Right ventricle myocardium inferior (tissue), 1 donor: ENCODE data around the gene PDE8A. TPM values are rescaled to one million over a fixed set of nuclear protein-coding genes. Genes with fewer than 3 reads are reported as not detected.

ENCODE experiments used
- ATAC-seq: fragments of 200-7000 bp; cut with Tn5 transposase; one replicate; pipeline ENCODE4 v1.9.1; 2020; ENCODE audit warnings: mild to moderate bottlenecking, moderate library complexity
- DNase-seq: peaks from one replicate; pipeline ENCODE4 v3.0.0; 2021; ENCODE audit errors: missing footprints
- intact Hi-C: fragments of 100-400 bp; cut with DNase I; formaldehyde crosslinking; loops from one replicate; pipeline ENCODE4 v1.11.0; 2022
- total RNA-seq: library from RNA; stranded (reverse); fragmentation: NEBNext Ultra II Directional; extraction: Animal tissue kit (Norgen Biotek cat#: 25700); gene quantifications from one replicate; pipeline ENCODE4 v1.2.1, GENCODE V29; 2021
- donor health status: DM: no; HTN: yes; CAD: no; lungs with severe emphysema.

The PDE8A gene
- total RNA-seq, 1 donor from 2014 or later = 12.2 TPM

- DNase-seq (no peak), ATAC-seq (peak; percentile 79)
- intact Hi-C loops = loop anchor here (10.0 kb wide), 1 partner anchor 443 kb away; the partner anchor contains the start of gene ZSCAN2
Observed at GRCh38 chr15:85047271-85047948, 65.8 kb downstream of the PDE8A start.

GRCh38 chr15:85048430-85048829 lies 66.8 kb downstream of the PDE8A start:
- DNase-seq = no peak
- intact Hi-C loops = loop anchor here (10.0 kb wide), 1 partner anchor 444 kb away; the partner anchor contains the start of gene ZSCAN2
- no peak for ATAC-seq

DNA sequence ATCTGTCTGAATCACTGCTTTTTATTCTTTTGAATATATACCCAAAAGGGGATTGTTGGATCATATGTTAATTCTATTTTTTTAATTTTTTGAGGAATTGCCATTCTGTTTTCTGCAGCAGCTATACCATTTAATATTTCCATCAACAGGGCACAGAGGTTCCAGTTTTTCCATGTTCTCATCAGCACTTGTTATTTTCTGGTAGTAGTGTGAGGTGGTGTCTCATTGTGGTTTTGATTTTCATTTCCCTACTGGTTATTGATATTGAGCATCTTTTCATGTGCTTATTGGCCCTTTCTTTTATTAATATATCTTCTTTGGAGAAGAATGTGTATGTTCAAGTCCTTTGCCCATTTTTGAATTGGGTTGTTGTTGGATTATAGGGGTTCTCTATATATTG lies 68.1 kb downstream of the PDE8A start:
- intact Hi-C loops = loop anchor here (10.0 kb wide), 1 partner anchor 445 kb away; the partner anchor contains the start of gene ZSCAN2
- DNase-seq (no peak), ATAC-seq (no peak)

- intact Hi-C loops = no loop called here
- no peak for DNase-seq
- no peak for ATAC-seq
Observed at GRCh38 chr15:85059734-85060133, 78.1 kb downstream of the PDE8A start.

DNA sequence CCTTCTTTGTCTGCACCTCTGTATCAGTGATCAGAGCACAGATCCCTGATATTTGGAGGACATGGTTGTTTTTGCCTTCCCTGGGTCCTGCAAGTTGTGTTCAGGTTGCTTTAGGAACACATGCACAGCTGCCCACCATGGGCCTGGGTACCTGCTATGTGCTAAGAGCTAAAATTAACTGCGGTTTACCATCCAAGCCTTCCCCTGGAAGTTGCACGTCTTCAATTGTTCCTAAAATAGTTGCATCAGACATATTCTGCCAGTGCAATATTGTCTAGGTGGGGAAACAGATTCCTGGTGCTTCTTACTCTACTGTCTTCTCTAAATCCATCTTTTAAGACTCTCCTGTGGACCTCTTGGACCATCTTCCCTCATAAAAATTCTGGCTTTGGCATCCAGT lies 80.9 kb downstream of the PDE8A start:
- DNase-seq = no peak
- ATAC-seq = no peak
- intact Hi-C loops = no loop called here

DNA sequence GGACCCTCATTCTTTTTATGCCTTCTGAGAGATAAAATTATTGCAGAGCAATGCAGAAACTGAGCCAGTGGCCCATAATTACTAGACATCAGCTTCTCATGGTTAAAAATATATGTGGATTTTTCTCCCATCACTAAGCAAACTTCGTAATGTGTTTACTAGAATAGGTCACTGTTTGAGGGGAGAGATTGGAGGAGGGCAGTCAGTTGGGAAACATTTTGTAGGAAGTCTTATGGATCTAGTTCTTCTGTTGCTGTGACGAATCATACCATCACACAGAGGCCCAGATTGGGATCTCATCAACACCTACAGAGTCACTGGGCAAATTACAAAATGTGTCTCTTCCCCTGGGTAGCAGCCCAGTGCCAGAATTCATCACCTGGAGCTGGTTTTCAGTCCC lies 81.4 kb downstream of the PDE8A start:
- ATAC-seq (no peak), DNase-seq (no peak)
- intact Hi-C loops = no loop called here

DNA sequence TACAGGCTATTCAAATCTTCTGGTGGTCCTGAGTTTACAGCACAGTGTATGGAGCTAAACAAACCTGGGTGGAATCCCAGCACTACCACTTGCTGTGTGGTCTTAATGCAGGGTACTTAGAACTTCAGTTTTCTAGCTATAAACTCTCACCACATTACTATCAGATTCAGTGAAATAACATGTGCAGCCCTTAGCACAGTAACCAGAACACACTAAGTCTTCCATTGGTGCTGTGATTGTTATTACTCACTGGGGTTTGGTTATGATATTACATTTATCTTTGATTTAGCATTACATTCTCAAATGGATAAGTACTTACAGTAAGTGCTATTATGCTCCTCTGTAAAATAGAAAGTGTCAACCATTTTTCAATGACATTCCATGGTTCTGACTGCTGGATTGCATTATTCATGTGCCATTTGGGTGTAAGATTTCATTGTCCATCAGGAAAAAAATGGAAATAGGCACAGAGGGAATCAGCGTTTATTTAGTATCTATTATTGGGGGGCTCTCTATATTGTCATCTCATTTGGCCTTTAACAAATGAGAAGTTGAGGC lies 81.9 kb downstream of the PDE8A start:
- ATAC-seq (no peak), DNase-seq (no peak)
- intact Hi-C loops = no loop called here

GRCh38 chr15:85064710-85065109 lies 83.1 kb downstream of the PDE8A start:
- intact Hi-C loops = no loop called here
- no peak for ATAC-seq

DNA sequence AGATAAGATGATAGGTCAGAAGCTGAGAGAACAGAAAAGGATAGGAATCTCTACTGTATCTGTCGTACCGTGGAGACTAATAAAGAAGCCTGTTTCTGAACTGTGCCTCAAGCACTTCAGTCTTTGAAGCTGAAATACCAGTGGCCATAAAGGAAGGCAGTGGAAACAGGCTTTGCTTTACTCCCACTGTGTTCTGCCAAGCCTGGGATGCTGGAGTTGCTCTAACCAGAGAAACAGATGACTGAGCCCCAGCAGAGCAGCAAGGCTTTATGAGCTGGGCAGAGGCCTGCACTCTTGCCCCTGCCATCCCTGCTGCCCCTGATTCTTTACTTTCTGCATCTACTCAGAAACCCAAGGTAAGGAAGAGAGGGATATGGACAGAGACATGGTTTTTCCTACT lies 89.4 kb downstream of the PDE8A start:
- ATAC-seq = no peak
- DNase-seq = no peak
- intact Hi-C loops = no loop called here

More at GRCh38 chr15:85064710-85065109, 83.1 kb downstream of the PDE8A start:
- DNase-seq = no peak

DNA sequence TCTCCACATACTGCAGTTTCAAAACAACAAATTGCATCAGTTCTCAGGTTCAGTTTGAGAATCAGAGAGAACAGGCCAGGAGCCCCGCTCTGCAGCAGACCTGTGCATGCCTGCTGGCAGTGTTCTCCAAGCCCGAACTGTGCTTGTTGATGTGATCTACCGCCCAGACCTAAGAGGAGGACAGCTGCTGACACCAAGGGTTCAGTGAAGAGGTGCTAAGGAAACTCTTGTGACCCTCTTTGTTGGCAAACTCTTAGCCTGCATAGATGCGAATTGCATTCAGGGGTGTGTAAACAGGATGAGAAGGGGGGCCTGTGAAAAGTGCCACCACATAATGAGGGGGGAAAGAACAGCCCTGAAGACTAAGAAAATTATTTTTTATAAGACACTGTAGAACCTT lies 89.8 kb downstream of the PDE8A start:
- intact Hi-C loops = no loop called here
- ATAC-seq (no peak), DNase-seq (no peak)

- intact Hi-C loops = no loop called here
- no peak for ATAC-seq
Observed at GRCh38 chr15:85072917-85073316, 91.3 kb downstream of the PDE8A start.

GRCh38 chr15:85073556-85074194 lies 92.0 kb downstream of the PDE8A start:
- no peak for DNase-seq
- ATAC-seq = no peak
- intact Hi-C loops = no loop called here

More at GRCh38 chr15:85072917-85073316, 91.3 kb downstream of the PDE8A start:
- DNase-seq = no peak

DNA sequence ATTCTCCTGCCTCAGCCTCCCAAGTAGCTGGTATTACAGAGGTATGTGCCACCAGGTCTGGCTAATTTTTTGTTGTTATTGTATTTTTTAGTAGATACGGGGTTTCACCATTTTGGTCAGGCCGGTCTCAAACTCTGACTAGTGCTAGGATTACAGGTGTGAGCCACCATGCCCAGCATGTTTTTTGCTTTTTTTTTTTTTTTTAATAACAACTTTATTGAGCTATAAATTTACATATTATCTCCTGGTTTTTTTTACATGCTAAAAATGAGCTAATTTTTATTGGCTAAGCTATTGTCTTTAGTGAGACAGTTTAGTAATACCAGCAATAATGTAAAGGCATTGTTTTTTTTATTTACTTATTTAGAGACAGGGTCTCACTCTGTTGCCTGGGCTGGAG lies 105.2 kb downstream of the PDE8A start:
- DNase-seq (no peak), ATAC-seq (no peak)
- intact Hi-C loops = no loop called here

GRCh38 chr15:85088300-85088699 lies 106.6 kb downstream of the PDE8A start:
- DNase-seq (no peak), ATAC-seq (no peak)
- intact Hi-C loops = no loop called here

DNA sequence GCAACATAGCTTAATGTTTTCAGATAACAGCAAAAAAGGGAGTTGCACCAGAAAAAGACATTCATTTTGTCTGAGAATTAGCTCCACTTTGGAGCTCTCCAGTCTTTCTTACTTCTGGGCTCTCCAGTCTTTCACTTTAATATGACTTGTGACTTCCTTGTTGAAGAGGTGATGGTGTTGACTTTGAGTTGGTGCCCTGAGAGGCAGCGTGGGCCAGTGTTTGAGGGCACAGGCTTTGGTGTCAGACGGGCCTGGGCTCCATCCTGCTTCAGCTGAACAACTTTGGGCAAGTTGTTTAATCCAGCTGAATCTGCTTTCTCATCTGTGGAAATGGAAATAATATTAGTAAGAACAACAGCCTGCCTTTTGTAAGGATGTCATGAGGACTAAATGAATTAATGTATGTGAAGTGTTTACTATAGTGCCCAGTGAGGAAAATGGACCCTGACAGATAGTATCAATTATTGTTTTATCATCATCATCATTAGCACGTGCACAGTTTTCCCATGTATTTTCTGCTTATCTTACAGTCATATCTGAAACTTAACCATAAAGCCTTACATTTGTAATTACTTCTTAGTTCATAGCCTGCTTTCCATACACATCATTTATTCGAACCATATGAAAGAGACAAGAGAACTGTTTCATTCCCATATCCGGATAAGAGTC lies 108.4 kb downstream of the PDE8A start:
- no peak for ATAC-seq
- intact Hi-C loops = no loop called here
- DNase-seq = no peak

GRCh38 chr15:85091990-85092389 lies 110.3 kb downstream of the PDE8A start:
- intact Hi-C loops = no loop called here
- no peak for DNase-seq
- no peak for ATAC-seq

- no peak for ATAC-seq
- DNase-seq = no peak
- intact Hi-C loops = no loop called here
Observed at GRCh38 chr15:85094685-85095084, 113.0 kb downstream of the PDE8A start.

DNA sequence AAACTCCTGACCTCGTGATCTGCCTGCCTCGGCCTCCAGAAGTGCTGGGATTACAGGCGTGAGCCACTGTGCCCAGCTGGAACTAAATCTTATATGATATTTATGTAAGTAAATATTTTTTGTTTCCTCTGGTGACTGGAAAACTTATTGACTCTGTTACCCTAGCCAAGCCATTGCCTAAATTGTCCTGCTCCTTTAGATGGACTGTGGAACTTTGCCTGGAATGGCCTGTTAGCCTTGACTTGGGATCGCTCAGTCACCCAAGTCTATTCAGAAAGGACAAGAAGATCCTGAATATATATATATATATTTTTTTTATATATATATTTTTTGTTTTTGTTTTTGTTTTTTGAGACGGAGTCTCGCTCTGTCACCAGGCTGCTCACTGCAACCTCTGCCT lies 113.9 kb downstream of the PDE8A start:
- intact Hi-C loops = no loop called here
- no peak for DNase-seq

GRCh38 chr15:85097250-85097649 lies 115.6 kb downstream of the PDE8A start:
- ATAC-seq (no peak), DNase-seq (no peak)
- intact Hi-C loops = no loop called here

More for the DNA sequence above, 113.9 kb downstream of the PDE8A start:
- ATAC-seq = no peak

- intact Hi-C loops = no loop called here
- DNase-seq = no peak
- ATAC-seq = no peak
Observed at GRCh38 chr15:85097725-85098124, 116.1 kb downstream of the PDE8A start.
